SU-DHL-6 (cell line): ENCODE results near the gene CARD18.

ENCODE experiments used
- CTCF ChIP-seq: fragments of 200-600 bp; sonication (generic); IDR thresholded peaks from one replicate; pipeline ENCODE4 v1.5.1; 2017; ENCODE audit warnings: antibody characterized with exemption, mild to moderate bottlenecking, low read length, moderate library complexity; ENCODE audit not compliant: insufficient read depth, poor library complexity, severe bottlenecking
- EZH2phosphoT487 ChIP-seq: fragments of 200-600 bp; sonication (generic), shearing (Covaris generic); conservative IDR thresholded peaks from 2 replicates; pipeline ENCODE4 v1.6.1; 2018; ENCODE audit warnings: mild to moderate bottlenecking, antibody characterized with exemption, low read length, moderate library complexity, mixed read lengths

- TF ChIP-seq EZH2phosphoT487, result no peak
- no peak for TF ChIP-seq CTCF
These were observed at the start of gene CARD18 for GRCh38 chr11:105139669-105140068.
